GM23248 (cell line): ENCODE measurements around the gene FOXO1.

Experiments used
- EZH2 ChIP-seq: fragments of 200-600 bp; sonication (generic); IDR thresholded peaks from 2 replicates; pipeline ENCODE4 v1.6.1; 2018; ENCODE audit warnings: antibody characterized with exemption, mild to moderate bottlenecking; ENCODE audit not compliant: insufficient read depth, poor library complexity, severe bottlenecking
- EZH2phosphoT487 ChIP-seq: fragments of 200-600 bp; sonication (generic); IDR thresholded peaks from 2 replicates; pipeline ENCODE4 v1.6.1; 2018; ENCODE audit warnings: antibody characterized with exemption, moderate library complexity, mild to moderate bottlenecking, low read depth; ENCODE audit not compliant: insufficient read depth

GRCh38 chr13:40585911-40586471 is 80.5 kb downstream of the FOXO1 start:
- TF ChIP-seq EZH2phosphoT487 (no peak), EZH2 (no peak)
